HG02763 (cell line): Measurements from ENCODE around the gene GNG12.
A peak's percentile ranks its signal among the peaks of the same experiment; 100 is the strongest.

ENCODE experiments used
- ATAC-seq: cut with Tn5 transposase; IDR thresholded peaks from one replicate; pipeline ENCODE4 v1.9.1; 2021; ENCODE audit warnings: mild to moderate bottlenecking, moderate library complexity; ENCODE audit not compliant: unreplicated experiment

GNG12 gene

GRCh38 chr1:67788238-67788790 lies 45.0 kb downstream of the GNG12 start:
- no peak for ATAC-seq

GRCh38 chr1:67787746-67788145 lies 45.5 kb downstream of the GNG12 start:
- ATAC-seq: no peak

- ATAC-seq: no peak
Observed at GRCh38 chr1:67785847-67786753, 47.2 kb downstream of the GNG12 start.

GRCh38 chr1:67784545-67785186 lies 48.6 kb downstream of the GNG12 start:
- ATAC-seq: no peak

GRCh38 chr1:67780637-67781036 lies 52.6 kb downstream of the GNG12 start:
- ATAC-seq: no peak

DNA sequence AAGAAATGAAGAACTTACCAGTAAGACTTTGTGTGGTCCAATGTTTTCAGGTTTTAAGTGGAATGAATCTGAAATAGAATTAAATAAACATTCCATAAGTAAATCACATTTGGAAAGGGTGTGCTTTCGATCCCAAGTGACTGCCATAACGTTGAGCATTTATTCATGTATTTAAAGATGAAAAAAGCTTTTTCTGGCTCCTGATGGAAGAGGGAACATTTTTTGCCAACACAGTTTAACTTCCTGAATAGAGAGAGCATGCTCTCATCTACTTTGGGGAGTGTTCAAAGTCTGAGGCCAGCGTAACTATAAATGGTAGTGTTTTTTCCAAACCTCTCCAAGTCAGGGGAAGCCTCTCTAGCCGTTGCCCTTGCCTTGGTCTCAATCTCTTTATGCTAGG lies 55.8 kb downstream of the GNG12 start:
- no peak for ATAC-seq

GRCh38 chr1:67777016-67777415 lies 56.3 kb downstream of the GNG12 start:
- ATAC-seq: no peak

DNA sequence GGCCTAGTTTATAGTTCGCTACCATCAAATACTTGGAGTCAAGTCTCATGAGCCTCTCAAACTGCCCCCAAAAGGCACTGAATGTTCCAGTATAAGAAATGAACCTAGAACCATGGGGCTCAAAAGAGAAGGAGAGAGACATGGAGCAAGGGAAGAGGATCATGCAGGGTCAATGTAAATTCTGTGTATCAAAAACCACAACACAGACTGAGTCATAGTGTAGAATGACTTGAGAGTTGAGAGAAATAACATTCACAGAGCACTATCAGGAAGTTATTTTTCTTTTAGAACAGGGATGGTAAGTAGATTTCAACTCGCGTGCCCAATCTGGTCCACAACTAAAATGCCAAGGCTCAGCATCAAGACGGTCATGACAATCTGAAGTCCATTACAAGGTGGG lies 59.8 kb downstream of the GNG12 start:
- ATAC-seq: no peak

DNA sequence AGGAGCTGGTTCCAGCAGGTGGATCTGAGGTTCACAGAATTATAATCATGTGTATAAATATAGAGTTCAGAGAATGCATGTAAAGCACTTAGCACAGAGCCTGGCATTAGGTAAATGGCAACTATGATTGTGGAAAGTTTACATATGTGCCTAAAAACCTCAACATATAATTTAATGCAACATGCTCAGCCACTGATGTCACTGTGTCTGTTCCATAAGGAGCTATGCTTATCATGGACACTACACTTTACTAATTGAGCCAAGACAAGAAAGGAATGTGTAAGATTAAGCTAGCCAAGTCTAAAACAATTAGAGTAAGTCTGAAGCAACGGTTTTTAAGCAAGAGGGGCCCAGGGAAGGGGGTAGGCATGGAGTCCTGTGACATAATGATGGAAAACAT lies 61.5 kb downstream of the GNG12 start:
- ATAC-seq: no peak

DNA sequence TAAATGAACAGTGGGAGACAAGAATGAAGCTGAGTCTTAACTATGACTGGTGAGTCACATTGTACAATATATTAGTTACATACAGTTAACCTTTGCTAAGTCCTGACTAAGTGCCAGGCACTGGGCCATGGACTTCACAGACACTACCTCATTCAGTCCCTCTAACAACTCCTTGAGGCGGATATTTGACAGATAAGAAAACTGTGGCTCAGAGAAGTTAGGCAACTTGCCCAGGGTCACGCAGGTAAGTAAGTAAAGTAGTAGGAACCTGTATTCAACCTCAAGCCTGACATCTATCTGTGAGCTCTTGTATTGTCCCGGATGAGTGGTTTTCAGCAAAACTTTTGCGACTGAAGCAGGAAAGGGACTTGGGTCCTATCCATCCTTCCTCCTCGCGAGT lies 62.1 kb downstream of the GNG12 start:
- no peak for ATAC-seq

DNA sequence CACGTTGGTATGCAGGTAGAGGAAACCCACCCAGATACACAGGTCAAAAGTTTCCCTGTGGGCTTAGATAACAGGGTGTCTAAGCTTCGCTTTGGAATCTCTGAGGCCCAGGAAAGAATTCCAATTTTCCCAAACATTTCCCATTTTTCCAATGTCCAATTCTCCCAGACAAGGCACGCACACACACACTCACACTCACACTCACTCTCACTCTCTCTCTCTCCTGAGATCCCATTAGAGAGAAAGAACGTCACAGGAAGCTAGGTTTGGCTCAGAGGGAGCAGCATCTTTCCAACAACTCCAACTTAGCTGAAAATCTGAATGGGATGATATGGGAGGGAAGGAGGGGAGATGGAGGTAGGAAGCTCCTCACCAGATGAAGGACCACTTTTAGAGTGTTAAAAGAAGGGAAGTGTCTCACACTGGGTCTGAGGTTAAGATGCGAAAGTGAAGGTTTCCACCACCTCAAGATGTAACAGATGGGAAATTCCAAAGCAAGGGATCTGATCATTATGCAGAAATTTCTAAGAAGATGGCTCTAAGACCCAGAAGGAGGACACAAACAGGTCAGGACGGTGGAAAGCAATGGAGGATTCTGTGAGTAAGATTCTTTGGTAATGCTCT lies 63.5 kb downstream of the GNG12 start:
- no peak for ATAC-seq

DNA sequence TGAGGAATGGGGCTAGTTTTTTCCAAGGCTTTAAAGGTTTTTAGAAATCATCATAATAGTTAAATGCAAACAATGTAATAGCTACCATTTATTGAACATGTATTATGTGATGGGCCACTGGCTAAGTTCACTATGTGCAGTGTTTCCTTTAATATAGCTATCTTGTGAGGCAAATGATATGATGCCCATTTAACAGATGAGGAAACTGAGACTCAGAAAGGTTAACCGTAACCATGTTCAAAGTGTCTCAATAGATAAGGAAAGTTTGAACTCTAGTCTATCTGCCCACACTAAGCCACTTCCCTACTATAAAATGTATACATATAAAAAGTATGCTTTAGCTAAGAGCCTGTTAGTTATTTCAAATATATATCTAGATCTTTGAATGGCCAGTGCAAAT lies 64.8 kb downstream of the GNG12 start:
- ATAC-seq: no peak

DNA sequence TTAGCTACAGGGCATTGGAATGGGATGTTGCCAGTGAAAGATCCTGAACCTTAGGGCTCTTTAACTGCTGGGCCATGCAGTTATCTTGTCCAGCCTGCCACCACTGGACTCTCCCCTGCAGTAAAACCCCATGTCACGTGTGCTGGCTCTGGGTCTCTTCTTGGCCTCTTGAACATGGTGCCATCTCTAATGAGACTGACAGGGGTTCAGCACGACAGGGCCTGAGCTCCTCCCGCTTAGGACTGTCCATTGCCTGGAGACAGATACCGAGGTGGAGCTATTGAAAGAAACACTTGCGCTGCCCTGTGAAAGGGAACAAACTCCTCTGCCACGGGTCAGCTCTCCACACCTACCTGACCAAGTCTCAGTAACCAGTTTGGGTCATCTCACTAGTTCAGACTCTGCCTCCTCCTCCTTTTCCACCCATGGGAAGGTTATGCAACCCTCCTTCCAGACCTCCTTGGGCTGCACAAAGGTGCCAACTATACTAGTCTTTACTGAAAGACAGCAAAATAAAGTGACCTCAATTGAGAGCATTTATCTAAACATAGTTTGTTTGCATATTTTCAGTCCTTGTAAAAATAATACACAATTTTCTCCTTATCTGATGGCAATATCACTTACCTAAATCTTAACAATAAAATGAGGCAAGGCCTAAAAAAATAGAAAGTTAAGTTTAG lies 66.0 kb downstream of the GNG12 start:
- no peak for ATAC-seq

DNA sequence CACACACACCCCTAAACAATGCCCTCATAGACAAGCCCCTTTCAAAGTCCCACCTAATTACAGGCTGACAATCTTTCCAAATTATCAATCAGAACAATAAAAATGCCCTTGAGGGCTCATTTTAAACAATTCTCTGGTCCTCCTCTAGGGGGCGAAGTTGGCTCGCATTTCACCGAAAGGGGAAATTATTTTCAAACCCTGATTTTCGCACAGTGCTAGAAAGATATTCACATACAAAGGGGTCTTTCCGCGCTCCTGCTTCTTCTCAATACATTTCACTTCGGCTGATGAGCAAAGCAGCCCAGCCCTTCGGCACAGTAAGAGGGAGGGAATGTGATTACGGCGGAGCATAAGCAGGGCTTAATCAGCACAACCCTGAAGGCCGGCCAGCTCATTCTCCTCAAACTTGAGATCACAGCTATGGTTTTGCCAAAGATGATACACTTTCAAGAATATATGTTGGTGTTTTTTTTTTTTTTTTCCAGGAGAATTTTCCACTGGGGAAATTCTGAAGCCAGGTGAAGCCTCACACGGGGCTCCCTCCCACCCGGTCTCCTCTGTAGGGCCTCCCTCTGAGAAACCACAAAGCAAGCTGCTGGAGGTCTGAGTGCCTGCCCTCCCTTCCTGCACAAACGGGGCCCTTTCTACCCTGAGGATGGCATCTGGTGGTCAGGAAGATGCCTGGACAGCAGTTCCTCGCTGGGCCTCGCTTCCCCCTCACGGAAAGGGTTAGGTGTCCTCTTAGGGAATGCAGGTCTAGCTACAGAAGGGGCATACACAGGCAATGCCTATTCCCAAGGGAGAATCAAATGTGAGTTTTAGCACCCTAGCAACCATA lies 66.9 kb downstream of the GNG12 start:
- ATAC-seq: peak; percentile 47

- ATAC-seq: no peak
Observed at GRCh38 chr1:67764633-67765032, 68.6 kb downstream of the GNG12 start.

DNA sequence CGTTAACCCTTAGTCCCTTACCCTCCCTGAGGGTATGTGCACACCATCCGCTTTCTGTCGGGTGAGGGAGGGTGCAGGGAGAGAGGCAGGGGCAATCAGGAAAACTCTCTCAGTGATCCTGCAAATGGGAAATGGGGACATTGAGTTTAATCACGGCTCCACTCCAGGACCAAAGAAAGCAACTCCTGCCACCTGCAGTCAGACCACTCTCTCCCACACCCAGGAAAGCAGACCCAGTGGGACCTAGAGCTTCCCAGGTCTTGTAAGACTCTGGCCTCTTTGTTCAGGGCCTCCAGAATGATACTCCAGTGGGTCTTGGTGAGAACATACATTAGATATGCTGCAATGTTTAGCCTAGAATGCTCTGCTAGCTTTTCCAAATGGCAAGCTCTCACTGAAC lies 71.5 kb downstream of the GNG12 start:
- no peak for ATAC-seq

DNA sequence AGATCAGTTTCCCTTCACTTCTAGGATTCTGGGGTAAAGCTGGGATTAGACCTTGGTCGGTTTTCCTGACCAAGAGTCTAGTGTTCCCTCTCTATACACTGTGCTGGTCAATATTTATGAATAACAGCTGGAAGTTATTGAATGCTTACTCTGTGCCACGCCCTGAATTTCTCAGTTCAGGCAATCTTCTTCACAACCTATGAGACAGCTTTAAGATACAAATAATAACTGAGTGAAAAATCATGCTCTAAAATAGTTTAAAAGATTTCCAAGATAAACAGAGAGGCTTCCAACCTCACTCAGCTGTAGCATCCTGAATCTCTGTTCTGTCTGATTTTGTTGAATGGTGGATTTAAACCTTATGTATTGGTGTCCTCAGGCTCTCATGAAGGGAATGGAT lies 72.2 kb downstream of the GNG12 start:
- no peak for ATAC-seq

DNA sequence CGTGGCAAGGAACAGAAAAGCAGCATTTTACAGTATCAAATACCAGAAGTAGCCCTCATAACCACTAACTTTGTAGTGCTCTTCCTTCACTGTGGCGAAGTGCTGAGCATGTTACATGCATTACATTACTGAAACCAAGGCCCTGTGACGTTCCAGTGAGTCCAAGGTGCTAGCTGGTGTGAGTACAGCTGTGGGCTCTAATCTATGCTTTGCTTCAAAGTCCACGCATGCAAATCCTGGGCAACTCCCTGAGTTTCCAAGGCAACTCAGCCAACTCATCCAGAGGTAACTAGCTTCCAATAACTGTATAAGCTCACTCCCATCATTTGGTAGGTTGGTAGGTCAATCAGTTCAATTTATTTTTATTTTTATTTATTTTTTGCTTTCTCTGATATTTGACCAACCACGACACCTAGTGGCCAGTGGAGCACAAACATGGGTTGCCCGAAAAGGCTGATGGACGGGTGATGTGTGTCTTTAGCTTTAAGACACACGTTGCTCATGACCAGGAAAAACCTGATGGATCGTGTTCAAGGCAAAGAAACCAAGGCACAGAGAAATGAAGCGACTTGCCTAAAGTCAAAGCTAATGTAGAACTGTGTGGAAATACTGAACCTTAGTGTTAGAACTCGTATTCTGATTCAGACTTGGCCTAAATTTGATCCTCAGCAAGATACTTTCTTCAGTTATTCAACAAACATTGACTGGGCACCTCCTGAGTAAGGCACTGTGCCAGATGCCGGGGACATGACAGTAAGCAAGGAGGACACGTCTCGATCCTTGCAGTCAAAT lies 73.0 kb downstream of the GNG12 start:
- peak; percentile 99 for ATAC-seq

DNA sequence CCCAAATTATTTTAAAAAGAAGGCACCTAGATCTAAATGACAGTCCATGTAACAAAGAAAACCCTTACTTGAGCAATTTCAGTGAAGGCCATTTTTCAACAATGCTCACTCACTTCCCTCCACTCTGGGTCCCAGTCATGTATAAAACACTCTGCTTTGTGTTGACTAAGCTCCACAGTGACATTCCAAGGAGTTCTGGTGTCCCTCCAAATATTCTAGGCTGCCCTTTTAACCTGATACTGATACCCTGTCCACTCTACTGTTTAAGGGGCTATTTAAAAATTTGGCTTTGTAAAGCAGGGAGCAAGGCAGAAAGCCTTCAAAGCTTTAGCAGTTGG lies 73.6 kb downstream of the GNG12 start:
- ATAC-seq: peak; percentile 6

GRCh38 chr1:67759066-67759465 lies 74.2 kb downstream of the GNG12 start:
- no peak for ATAC-seq
